GM12891 (cell line): ENCODE results near the gene MAG.

Source experiments
- DNase-seq: peaks from one replicate; pipeline ENCODE4 v3.0.0; 2011; ENCODE audit warnings: low spot score; ENCODE audit not compliant: insufficient read length
- FAIRE-seq: peaks from 2 replicates; lab custom pipeline; 2011; peaks lifted over from hg19 to GRCh38; lab: Jason Lieb, UNC
- PAX5 ChIP-seq: IDR thresholded peaks from 2 replicates; pipeline ENCODE4 v1.6.1; 2011; ENCODE audit warnings: low read length, moderate library complexity, mild to moderate bottlenecking; ENCODE audit not compliant: insufficient read depth, severe bottlenecking
- POLR2A ChIP-seq: IDR thresholded peaks from 2 replicates; pipeline ENCODE4 v1.6.1; 2011; ENCODE audit warnings: low read depth, low read length, control low read depth
- POLR2AphosphoS5 ChIP-seq: IDR thresholded peaks from 2 replicates; pipeline ENCODE4 v1.6.1; 2011; ENCODE audit warnings: low read depth, low read length, control low read depth
- POU2F2 ChIP-seq: IDR thresholded peaks from 2 replicates; pipeline ENCODE4 v1.6.1; 2011; ENCODE audit warnings: low read depth, mild to moderate bottlenecking, control low read depth, low read length, moderate library complexity
- SPI1 ChIP-seq: IDR thresholded peaks from 2 replicates; pipeline ENCODE4 v1.6.1; 2011; ENCODE audit warnings: low read depth, low read length, control low read depth
- TAF1 ChIP-seq: IDR thresholded peaks from 2 replicates; pipeline ENCODE4 v1.6.1; 2011; ENCODE audit warnings: low read depth, low read length, control low read depth

Gene MAG

GRCh38 chr19:35299523-35300338, 7.8 kb downstream of the MAG start:
- TF ChIP-seq TAF1 (no peak), POLR2A (no peak), POU2F2 (no peak), PAX5 (no peak), POLR2AphosphoS5 (no peak), SPI1 (no peak)
- no peak for FAIRE-seq
- DNase-seq: no peak

GRCh38 chr19:35300339-35300649, 8.3 kb downstream of the MAG start:
- DNase-seq: no peak
- TF ChIP-seq TAF1 (no peak), PAX5 (no peak), POU2F2 (no peak)
- no peak for FAIRE-seq

- no peak for DNase-seq
- FAIRE-seq: no peak
- no peak for TF ChIP-seq POU2F2
- TF ChIP-seq SPI1: no peak
- no peak for TF ChIP-seq PAX5
- TF ChIP-seq POLR2AphosphoS5: no peak
- TF ChIP-seq POLR2A: no peak
- no peak for TF ChIP-seq TAF1
Observed at GRCh38 chr19:35301961-35302360, 10.0 kb downstream of the MAG start.

GRCh38 chr19:35302446-35302845, 10.5 kb downstream of the MAG start:
- TF ChIP-seq POU2F2: no peak
- TF ChIP-seq POLR2AphosphoS5: no peak
- TF ChIP-seq PAX5: no peak
- TF ChIP-seq SPI1: no peak
- TF ChIP-seq TAF1: no peak
- no peak for TF ChIP-seq POLR2A

GRCh38 chr19:35303357-35303915, 11.5 kb downstream of the MAG start:
- DNase-seq (no peak), FAIRE-seq (no peak)
- TF ChIP-seq PAX5 (no peak), SPI1 (no peak), POLR2AphosphoS5 (no peak), POU2F2 (no peak), TAF1 (no peak), POLR2A (no peak)

More at GRCh38 chr19:35302446-35302845, 10.5 kb downstream of the MAG start:
- FAIRE-seq (no peak), DNase-seq (no peak)

GRCh38 chr19:35304036-35304435, 12.1 kb downstream of the MAG start:
- TF ChIP-seq PAX5 (no peak), SPI1 (no peak), POLR2A (no peak), TAF1 (no peak), POU2F2 (no peak), POLR2AphosphoS5 (no peak)
- FAIRE-seq (no peak), DNase-seq (no peak)

GRCh38 chr19:35305181-35305580, 13.2 kb downstream of the MAG start:
- TF ChIP-seq TAF1: no peak
- TF ChIP-seq POLR2A: no peak
- TF ChIP-seq SPI1: no peak
- TF ChIP-seq POU2F2: no peak
- TF ChIP-seq PAX5: no peak
- no peak for TF ChIP-seq POLR2AphosphoS5
- DNase-seq (no peak), FAIRE-seq (peak; percentile 82)

- FAIRE-seq: peak; percentile 50
- no peak for TF ChIP-seq POLR2A
- TF ChIP-seq POU2F2: no peak
- TF ChIP-seq PAX5: no peak
- TF ChIP-seq POLR2AphosphoS5: no peak
- no peak for TF ChIP-seq SPI1
- TF ChIP-seq TAF1: no peak
- DNase-seq: no peak
Observed at GRCh38 chr19:35306473-35307246, 14.7 kb downstream of the MAG start.

GRCh38 chr19:35307931-35308330, 16.0 kb downstream of the MAG start:
- FAIRE-seq: no peak
- DNase-seq: no peak
- TF ChIP-seq TAF1 (no peak), PAX5 (no peak), POLR2A (no peak), POU2F2 (no peak), SPI1 (no peak), POLR2AphosphoS5 (no peak)

GRCh38 chr19:35308910-35309309, 16.9 kb downstream of the MAG start:
- TF ChIP-seq PAX5 (no peak), POU2F2 (no peak), SPI1 (no peak), TAF1 (no peak), POLR2AphosphoS5 (no peak), POLR2A (no peak)
- FAIRE-seq (no peak), DNase-seq (no peak)
